Osteocyte (in vitro differentiated cells): Measurements from ENCODE around the gene IZUMO4. TPM values are rescaled to one million over a fixed set of nuclear protein-coding genes. Genes with fewer than 3 reads are reported as not detected.
A peak's percentile ranks its signal among the peaks of the same experiment; 100 is the strongest.
"Not testable (repeated sequence)": the region's sequence is repeated elsewhere in the genome, so short reads cannot be mapped to it uniquely, and the experiment has no call there.

ENCODE experiments used
- DNase-seq: peaks from one replicate; pipeline ENCODE4 v3.0.0; 2021; ENCODE audit warnings: mixed read lengths; ENCODE audit not compliant: unreplicated experiment; ENCODE audit errors: extremely low spot score
- H3K27ac Mint-ChIP-seq: one replicate; pipeline ENCODE4 v1.8.0; 2021; ENCODE audit warnings: mild to moderate bottlenecking, mixed read lengths; ENCODE audit not compliant: unreplicated experiment
- H3K27me3 Mint-ChIP-seq: one replicate; pipeline ENCODE4 v1.8.0; 2021; ENCODE audit warnings: mixed read lengths; ENCODE audit not compliant: unreplicated experiment
- H3K36me3 Mint-ChIP-seq: one replicate; pipeline ENCODE4 v1.8.0; 2021; ENCODE audit warnings: mixed read lengths; ENCODE audit not compliant: unreplicated experiment
- H3K4me1 Mint-ChIP-seq: one replicate; pipeline ENCODE4 v1.8.0; 2021; ENCODE audit warnings: mixed read lengths; ENCODE audit not compliant: unreplicated experiment
- H3K4me3 Mint-ChIP-seq: one replicate; pipeline ENCODE4 v1.8.0; 2021; ENCODE audit warnings: mild to moderate bottlenecking, moderate library complexity, mixed read lengths; ENCODE audit not compliant: unreplicated experiment
- H3K9me3 Mint-ChIP-seq: one replicate; pipeline ENCODE4 v1.8.0; 2021; ENCODE audit warnings: mixed read lengths; ENCODE audit not compliant: unreplicated experiment
- total RNA-seq: library from RNA; stranded (reverse); gene quantifications from 2 replicates; pipeline ENCODE4 v1.2.1, GENCODE V29; 2021
- TF ChIP-seq, protein P1 (sequence below): fragments of 200-600 bp; sonication (generic); IDR thresholded peaks from 2 replicates; pipeline ENCODE4 v1.5.0; 2021; ENCODE audit warnings: antibody characterized with exemption, mild to moderate bottlenecking, moderate library complexity

The IZUMO4 gene
- total RNA-seq, 1 donor from 2014 or later = 4.8 TPM

DNA sequence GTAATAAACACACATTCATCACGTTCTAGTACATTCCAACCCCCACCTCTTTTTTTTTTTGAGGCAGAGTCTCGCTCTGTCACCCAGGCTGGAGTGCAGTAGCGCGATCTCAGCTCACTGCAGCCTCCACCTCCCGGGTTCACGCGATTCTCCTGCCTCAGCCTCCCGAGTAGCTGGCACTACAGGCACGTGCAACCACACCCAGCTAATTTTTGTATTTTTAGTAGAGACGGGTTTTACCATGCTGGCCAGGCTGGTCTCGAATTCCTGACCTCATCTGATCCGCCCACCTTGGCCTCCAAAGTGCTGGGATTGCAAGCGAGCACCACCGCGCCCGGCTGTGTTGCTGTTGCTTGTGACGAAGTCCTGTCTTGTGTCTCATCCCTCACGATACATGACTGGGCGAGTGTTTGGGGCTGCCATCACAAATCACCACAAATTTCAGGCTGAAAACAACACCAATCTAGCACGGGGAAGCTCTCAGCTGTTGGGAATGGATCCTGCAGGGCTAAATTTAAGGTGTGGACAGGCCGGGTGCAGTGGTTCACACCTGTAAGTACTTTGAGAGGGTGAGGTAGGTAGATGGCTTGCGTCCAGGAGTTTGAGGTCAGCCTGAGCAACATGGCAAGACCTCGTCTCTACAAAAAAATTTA is 16.3 kb upstream of the IZUMO4 start:
- Mint-ChIP-seq H3K4me3 (no peak overlapping the region), H3K27me3 (no peaks in the 10 kb centered on the region), H3K9me3 (no peaks in the 10 kb centered on the region), H3K36me3 (peaks cover 13% of the 10 kb centered on the region), H3K4me1 (peaks cover 6% of the 10 kb centered on the region), H3K27ac (no peak overlapping the region)
- no peak for DNase-seq
- TF ChIP-seq, protein P1, sequence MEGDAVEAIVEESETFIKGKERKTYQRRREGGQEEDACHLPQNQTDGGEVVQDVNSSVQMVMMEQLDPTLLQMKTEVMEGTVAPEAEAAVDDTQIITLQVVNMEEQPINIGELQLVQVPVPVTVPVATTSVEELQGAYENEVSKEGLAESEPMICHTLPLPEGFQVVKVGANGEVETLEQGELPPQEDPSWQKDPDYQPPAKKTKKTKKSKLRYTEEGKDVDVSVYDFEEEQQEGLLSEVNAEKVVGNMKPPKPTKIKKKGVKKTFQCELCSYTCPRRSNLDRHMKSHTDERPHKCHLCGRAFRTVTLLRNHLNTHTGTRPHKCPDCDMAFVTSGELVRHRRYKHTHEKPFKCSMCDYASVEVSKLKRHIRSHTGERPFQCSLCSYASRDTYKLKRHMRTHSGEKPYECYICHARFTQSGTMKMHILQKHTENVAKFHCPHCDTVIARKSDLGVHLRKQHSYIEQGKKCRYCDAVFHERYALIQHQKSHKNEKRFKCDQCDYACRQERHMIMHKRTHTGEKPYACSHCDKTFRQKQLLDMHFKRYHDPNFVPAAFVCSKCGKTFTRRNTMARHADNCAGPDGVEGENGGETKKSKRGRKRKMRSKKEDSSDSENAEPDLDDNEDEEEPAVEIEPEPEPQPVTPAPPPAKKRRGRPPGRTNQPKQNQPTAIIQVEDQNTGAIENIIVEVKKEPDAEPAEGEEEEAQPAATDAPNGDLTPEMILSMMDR = no peak

DNA sequence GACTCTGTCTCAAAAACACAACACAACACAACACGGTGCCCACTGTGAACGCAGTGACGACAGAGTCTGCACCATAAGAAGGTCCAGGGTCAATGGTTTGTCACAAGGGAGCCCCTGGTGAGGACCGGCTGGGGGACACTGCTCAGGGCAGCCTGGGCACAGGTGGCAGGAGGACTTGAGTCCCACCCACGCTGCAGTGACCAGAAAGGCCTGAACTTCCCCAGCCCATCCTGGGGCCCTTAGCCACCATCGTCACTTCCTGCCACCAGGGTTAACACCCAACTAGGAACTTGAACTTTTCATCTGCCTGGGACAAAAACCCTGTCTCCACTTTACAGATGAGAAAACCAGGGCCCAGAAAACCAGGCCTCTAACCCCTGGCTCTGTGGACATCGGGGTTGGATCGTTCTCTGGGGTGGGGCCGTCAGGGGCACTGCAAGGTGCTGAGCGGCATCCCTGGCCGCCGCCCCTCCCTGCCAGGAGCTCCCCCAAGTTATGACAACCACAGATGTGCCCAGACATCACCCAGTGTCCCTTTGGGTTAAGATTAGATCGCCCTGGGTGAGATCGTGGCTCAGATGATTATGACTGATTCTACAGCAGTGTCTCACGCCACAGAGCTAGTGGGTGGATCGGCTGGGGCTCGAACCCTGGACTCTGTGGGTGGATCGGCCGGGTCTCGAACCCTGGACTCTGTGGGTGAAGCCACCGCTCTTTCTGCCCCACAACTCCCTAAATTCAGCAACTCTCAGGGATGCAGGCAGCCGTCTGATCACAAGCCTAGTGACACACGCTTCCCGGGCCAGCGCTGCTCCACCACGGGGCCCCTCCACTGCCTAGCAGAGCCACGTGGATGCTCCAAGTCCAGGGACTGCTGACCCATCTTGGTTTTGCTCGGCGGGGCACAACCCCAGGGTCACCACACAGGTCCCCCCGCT is 14.6 kb upstream of the IZUMO4 start:
- peaks cover 10% of the 10 kb centered on the region for H3K36me3 Mint-ChIP-seq
- DNase-seq = no peak
- H3K4me3 Mint-ChIP-seq = no peak overlapping the region
- no peaks in the 10 kb centered on the region for H3K9me3 Mint-ChIP-seq
- H3K4me1 Mint-ChIP-seq = peaks cover 12% of the 10 kb centered on the region
- no peaks in the 10 kb centered on the region for H3K27me3 Mint-ChIP-seq
- TF ChIP-seq, protein P1 = no peak
- no peak overlapping the region for H3K27ac Mint-ChIP-seq

DNA sequence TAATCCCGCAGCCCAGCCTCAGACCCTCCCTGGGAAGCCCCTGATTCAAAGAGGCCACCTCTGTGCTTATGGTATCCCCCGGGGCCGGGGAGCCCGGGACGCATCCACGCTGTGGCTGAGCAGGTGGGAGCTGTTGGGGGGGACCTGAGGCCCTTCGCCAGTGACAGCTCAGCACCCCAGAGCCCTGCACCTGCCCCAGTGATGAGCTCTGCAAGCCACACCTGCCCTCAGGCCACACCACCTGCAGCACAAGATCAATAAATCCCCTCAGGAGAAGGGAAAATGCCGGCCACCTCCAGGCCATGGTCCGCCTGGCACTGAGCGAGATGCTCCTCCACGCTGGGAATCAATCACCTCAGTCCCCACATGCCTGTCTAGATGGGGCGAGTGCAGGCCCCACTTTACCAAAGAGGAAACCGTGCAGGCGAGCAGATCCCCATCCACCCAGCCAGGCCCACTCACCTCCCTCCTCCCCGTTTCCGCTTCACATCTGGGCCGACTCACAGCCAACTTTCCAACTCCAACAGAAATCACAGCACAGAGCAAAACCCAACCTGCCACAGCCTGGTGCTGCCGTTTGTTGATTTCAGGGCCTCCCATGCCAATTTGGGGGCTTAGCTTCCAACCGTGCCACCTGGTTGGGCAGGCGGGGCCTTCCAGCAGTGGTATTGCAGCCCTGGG is 13.4 kb upstream of the IZUMO4 start:
- Mint-ChIP-seq H3K4me1 (peaks cover 16% of the 10 kb centered on the region), H3K9me3 (no peaks in the 10 kb centered on the region), H3K36me3 (peaks cover 11% of the 10 kb centered on the region), H3K27ac (no peak overlapping the region), H3K4me3 (no peak overlapping the region), H3K27me3 (no peaks in the 10 kb centered on the region)
- TF ChIP-seq, protein P1 = no peak
- DNase-seq = no peak

DNA sequence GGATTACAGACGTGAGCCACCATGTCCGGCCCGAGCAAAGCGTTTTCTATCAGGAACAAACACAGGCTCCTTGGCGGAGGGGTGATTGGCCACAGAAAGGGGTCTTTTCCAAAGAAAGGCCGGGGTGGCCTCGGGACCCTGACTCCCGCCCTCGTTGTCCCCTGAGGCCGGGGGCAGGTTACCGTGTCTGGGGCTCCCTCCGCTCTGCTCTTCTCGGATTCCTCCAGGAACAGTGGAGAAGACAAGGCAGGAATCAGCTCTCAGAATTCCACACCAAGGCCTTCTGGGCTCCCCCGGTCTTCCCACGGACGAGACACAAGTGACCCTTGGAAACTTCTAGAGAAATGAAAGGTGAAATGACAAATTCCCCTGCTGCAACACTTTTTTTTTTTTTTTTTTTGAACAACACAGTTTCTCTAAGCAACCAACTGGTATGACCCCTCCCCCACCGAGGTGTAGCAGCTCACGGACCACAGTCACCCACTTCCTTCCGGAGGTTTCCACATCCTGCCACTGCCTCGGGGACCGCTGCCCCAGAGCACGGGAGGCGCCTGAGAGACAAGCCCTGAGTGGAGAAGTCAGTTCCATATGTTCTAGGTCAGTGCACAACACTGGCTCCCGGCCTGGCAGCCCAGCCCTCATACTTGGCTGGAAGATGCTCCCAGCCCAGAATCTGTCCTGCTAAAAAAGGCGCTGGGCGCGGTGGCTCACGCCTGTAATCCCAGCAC is 11.6 kb upstream of the IZUMO4 start:
- no peaks in the 10 kb centered on the region for H3K9me3 Mint-ChIP-seq
- peak overlapping the region; percentile 78 for H3K27ac Mint-ChIP-seq
- TF ChIP-seq, protein P1 = no peak
- peaks cover 31% of the 10 kb centered on the region for H3K4me1 Mint-ChIP-seq
- no peak for DNase-seq
- no peak overlapping the region for H3K4me3 Mint-ChIP-seq
- peaks cover 8% of the 10 kb centered on the region for H3K36me3 Mint-ChIP-seq
- H3K27me3 Mint-ChIP-seq = no peaks in the 10 kb centered on the region

DNA sequence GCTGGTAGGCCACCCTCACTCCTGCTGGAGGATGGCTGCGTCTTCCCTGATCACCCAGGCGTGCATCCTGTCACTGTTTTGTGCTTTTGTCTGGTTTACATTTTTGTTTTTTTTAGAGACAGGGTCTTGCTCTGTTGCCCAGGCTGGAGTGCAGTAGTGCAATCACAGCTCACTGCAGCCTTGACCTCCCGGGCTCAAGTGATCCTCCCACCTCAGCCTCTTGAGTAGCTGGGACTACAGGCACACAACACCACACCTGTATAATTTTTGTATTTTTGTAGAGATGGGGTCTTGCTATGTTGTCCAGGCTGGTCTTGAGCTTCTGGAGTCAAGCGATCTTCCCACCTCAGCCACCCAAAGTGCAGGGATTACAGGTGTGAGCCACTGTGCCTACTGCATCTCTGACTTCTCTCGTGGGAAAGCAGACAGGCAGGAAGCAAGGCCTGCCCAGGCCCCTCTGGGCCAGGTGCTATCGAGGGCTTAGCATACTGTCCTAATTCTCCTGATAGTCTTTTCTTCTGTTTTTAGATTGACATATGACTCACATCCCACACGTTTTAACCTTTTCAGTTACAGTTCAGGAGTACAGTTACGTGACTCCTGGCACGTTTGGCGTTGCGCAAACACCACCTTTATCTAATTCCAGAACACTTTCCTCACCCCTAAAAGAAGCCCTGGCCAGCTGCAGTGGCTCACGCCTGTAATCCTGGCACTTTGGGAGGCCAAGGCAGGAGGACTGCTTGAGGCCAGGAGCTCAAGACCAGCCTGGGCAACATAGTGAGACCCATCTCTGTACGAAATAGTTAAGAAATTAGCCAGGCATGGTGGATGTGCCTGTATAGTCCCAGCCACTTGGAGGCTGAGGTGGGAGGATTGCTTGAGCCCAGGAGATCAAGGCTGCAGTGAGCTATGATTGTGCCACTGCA is 9.8 kb upstream of the IZUMO4 start:
- Mint-ChIP-seq H3K4me1 (peaks cover 42% of the 10 kb centered on the region), H3K27ac (peak overlapping the region; percentile 60)
- H3K4me3 Mint-ChIP-seq, H3K9me3 Mint-ChIP-seq, H3K36me3 Mint-ChIP-seq, DNase-seq, H3K27me3 Mint-ChIP-seq: not testable (repeated sequence)
